ENCODE results near the gene ZNF516. TPM values are rescaled to one million over a fixed set of nuclear protein-coding genes. Genes with fewer than 3 reads are reported as not detected.
A peak's percentile ranks its signal among the peaks of the same experiment; 100 is the strongest.

The ZNF516 gene
- total and polyA plus RNA-seq, 7 donors = 2.1 to 29.9 (median 24.3) TPM

DNA sequence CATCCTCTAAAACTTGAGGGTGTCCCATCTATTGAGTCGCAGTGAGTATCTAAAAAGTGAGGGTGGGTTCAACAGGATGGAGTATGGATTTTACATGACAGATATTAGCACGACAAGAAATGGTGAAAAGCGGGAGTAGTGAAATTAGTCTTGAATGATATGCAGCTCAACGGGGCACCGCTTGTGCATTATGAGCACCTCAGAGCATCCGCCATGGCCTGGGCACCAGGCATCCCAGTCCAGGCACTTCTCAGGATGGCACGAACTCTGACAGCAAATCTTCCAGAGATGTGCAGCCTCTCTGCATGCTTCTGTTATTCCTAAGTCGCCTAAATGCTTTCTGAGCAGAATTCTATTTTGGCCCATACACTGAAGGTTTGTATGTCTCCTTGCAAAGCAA, 57.1 kb downstream of the ZNF516 start:
- TF ChIP-seq, protein P1, sequence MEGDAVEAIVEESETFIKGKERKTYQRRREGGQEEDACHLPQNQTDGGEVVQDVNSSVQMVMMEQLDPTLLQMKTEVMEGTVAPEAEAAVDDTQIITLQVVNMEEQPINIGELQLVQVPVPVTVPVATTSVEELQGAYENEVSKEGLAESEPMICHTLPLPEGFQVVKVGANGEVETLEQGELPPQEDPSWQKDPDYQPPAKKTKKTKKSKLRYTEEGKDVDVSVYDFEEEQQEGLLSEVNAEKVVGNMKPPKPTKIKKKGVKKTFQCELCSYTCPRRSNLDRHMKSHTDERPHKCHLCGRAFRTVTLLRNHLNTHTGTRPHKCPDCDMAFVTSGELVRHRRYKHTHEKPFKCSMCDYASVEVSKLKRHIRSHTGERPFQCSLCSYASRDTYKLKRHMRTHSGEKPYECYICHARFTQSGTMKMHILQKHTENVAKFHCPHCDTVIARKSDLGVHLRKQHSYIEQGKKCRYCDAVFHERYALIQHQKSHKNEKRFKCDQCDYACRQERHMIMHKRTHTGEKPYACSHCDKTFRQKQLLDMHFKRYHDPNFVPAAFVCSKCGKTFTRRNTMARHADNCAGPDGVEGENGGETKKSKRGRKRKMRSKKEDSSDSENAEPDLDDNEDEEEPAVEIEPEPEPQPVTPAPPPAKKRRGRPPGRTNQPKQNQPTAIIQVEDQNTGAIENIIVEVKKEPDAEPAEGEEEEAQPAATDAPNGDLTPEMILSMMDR (IDR thresholded peaks at IDR 0.05) = no peak
- TF ChIP-seq EP300 (IDR thresholded peaks at IDR 0.05) = no peak
- no peak for TF ChIP-seq POLR2AphosphoS5 (IDR thresholded peaks at IDR 0.05)
- TF ChIP-seq POLR2A (IDR thresholded peaks at IDR 0.05) = no peak
- 93 to 94% methylated on average over 8 of the region's 8 CpGs for WGBS, 2 donors
- peaks cover 19 to 40% (median 24%) of the 10 kb centered on the region in 4 donors for H3K36me3 ChIP-seq

DNA sequence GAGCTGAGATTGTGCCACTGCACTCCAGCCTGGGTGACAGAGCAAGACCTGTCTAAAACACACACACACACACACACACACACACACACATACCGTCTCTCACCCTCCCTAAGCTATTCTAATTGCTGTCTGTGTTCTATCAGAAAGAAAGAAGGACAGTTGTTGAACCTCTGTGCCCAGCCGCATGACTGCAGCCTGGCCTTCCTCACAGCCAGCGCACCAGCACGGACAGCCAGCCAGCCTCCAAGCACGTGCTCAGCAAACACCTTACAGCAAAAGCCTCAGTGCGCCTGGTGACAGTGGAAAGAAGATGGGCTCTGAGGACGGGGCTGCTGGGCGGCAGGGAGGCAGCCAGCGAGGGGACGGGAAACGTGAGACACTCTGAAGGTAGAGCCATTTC, 58.0 kb downstream of the ZNF516 start:
- Histone ChIP-seq H3K4me1 (peaks cover 0 to 61% (median 18%) of the 10 kb centered on the region in 4 donors), H3K4me3 (no peak overlapping the region), H3K27me3 (no peaks in the 10 kb centered on the region), H3K27ac (peak overlapping the region in 3 of 4 donors; percentile 52 to 77 (median 63)), H3K9me3 (no peaks in the 10 kb centered on the region), H3K36me3 (peaks cover 11 to 33% (median 15%) of the 10 kb centered on the region in 4 donors)
- intact Hi-C loops (cut with DNase I) = no loop called here
- DNase-seq = peak; percentile 90
- WGBS, 2 donors = 86 to 94% methylated on average over 11 of the region's 11 CpGs
- TF ChIP-seq POLR2AphosphoS5 (IDR thresholded peaks at IDR 0.05) = peak; percentile 83 to 94 (median 92)
- TF ChIP-seq EP300 (IDR thresholded peaks at IDR 0.05) = peak in 3 of 4 donors; percentile 78 to 87 (median 80)
- no peak for TF ChIP-seq POLR2A (IDR thresholded peaks at IDR 0.05)
- TF ChIP-seq, protein P1 (IDR thresholded peaks at IDR 0.05) = no peak

More for the DNA sequence above, 57.1 kb downstream of the ZNF516 start:
- H3K27me3 ChIP-seq = no peaks in the 10 kb centered on the region
- intact Hi-C loops (cut with DNase I) = no loop called here
- no peak overlapping the region for H3K4me3 ChIP-seq
- H3K9me3 ChIP-seq = no peaks in the 10 kb centered on the region
- peaks cover 0 to 61% (median 18%) of the 10 kb centered on the region in 4 donors for H3K4me1 ChIP-seq
- DNase-seq = peak; percentile 52
- peak overlapping the region in 2 of 4 donors; percentile 63 to 77 for H3K27ac ChIP-seq

DNA sequence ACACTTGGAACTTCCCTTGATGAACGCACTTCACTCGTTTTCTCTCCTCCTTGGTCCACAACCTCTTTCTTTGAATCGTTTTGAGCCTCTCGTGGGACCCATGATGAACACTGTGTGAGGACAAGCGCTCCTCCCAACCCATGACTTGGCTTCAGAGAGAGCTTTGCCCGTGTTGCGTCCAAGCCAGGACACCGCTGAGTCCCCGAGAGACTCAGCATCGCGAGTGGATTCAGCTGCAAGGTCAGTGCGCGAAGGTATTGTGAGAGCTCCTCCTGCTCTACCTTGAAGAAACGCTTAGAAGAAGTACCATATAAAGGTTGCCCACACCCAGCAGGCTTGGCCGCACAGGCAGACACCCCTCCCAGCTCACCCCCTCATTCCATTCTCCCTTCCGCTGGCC, 58.7 kb downstream of the ZNF516 start:
- Histone ChIP-seq H3K9me3 (no peaks in the 10 kb centered on the region), H3K27ac (peak overlapping the region in 3 of 4 donors; percentile 52 to 77 (median 63)), H3K27me3 (no peaks in the 10 kb centered on the region), H3K4me3 (no peak overlapping the region), H3K36me3 (peaks cover 6 to 26% (median 9%) of the 10 kb centered on the region in 4 donors), H3K4me1 (peaks cover 0 to 61% (median 18%) of the 10 kb centered on the region in 4 donors)
- WGBS, 2 donors = 93% methylated on average over 16 of the region's 16 CpGs
- intact Hi-C loops (cut with DNase I) = no loop called here
- TF ChIP-seq POLR2AphosphoS5 (IDR thresholded peaks at IDR 0.05) (no peak), POLR2A (IDR thresholded peaks at IDR 0.05) (no peak), EP300 (IDR thresholded peaks at IDR 0.05) (no peak)
- TF ChIP-seq, protein P1 (IDR thresholded peaks at IDR 0.05) = no peak
- peak; percentile 62 for DNase-seq

DNA sequence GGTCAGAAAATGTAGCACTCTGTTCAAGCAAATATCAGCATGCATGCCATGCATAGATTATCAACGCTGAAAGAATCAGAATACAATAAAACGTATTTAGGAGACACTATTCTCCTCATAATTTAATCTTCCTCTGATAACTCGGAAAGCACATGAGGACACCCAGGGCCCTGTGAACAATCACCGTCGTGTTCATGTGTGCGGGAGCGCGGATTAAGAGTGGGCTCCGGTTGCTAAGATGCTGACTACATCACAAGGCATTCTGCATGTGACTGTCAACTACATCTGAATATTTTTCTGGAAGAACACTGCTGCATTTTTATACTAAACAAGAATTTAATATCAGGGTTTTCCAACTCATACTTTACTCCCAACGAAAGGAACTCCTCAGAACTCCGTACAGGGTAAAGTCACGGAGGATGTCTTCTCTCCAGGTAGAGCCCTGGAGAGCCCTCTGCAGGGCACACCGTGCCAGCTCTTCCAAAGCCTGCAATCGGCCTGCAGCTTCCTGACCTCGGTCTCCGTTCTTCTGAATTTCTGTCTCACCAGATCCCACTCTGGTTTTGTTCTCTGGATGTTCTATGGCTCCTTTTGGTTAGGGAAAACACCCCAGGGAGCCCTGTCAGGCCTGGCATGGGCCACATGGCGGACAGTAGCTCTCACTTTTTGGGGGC, 59.6 kb downstream of the ZNF516 start:
- peaks cover 0 to 17% (median 1%) of the 10 kb centered on the region in 4 donors for H3K36me3 ChIP-seq
- DNase-seq = no peak
- no peaks in the 10 kb centered on the region for H3K9me3 ChIP-seq
- peaks cover 0 to 66% (median 24%) of the 10 kb centered on the region in 4 donors for H3K4me1 ChIP-seq
- 90 to 93% methylated on average over 17 of the region's 17 CpGs for WGBS, 2 donors
- peak overlapping the region in 1 of 4 donors; percentile 77 for H3K27ac ChIP-seq
- TF ChIP-seq POLR2AphosphoS5 (IDR thresholded peaks at IDR 0.05) (no peak), EP300 (IDR thresholded peaks at IDR 0.05) (no peak)
- H3K4me3 ChIP-seq = no peak overlapping the region
- H3K27me3 ChIP-seq = no peaks in the 10 kb centered on the region
- intact Hi-C loops (cut with DNase I) = no loop called here

DNA sequence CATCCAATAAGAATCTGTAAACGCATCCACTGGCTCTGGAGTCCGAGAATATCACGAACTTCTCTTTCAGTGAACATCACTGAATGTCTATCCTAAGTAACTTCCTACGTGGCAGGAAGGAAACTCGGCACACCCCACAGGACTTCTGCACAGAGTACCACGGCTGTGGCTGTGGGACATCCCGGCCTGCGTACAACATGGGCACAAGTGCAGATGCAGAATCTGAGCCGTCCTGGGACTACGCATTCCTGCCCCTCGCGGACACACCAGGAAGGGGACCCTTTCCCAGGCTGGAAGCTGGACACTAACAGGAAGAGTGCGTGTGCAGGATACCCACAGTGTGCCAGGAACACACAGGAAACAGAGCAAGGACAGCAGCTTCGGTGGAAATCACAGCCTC, 60.6 kb downstream of the ZNF516 start:
- peaks cover 0 to 66% (median 32%) of the 10 kb centered on the region in 4 donors for H3K4me1 ChIP-seq
- peaks cover 0 to 12% (median 0%) of the 10 kb centered on the region in 4 donors for H3K36me3 ChIP-seq
- no peak overlapping the region for H3K4me3 ChIP-seq
- 90 to 95% methylated on average over 14 of the region's 14 CpGs for WGBS, 2 donors
- no peak for TF ChIP-seq POLR2AphosphoS5 (IDR thresholded peaks at IDR 0.05)
- no peak for TF ChIP-seq EP300 (IDR thresholded peaks at IDR 0.05)
- TF ChIP-seq, protein P1 (IDR thresholded peaks at IDR 0.05) = no peak
- H3K27me3 ChIP-seq = no peaks in the 10 kb centered on the region
- H3K27ac ChIP-seq = no peak overlapping the region
- peak; percentile 58 for DNase-seq
- no peaks in the 10 kb centered on the region for H3K9me3 ChIP-seq
- intact Hi-C loops (cut with DNase I) = no loop called here

Measured in sigmoid colon (tissue), 7 donors.